ENCODE data around the gene TMEM72. TPM values are rescaled to one million over a fixed set of nuclear protein-coding genes. Genes with fewer than 3 reads are reported as not detected.
"Not testable (repeated sequence)": the region's sequence is repeated elsewhere in the genome, so short reads cannot be mapped to it uniquely, and the experiment has no call there.

The TMEM72 gene
- not detected for total RNA-seq

DNA sequence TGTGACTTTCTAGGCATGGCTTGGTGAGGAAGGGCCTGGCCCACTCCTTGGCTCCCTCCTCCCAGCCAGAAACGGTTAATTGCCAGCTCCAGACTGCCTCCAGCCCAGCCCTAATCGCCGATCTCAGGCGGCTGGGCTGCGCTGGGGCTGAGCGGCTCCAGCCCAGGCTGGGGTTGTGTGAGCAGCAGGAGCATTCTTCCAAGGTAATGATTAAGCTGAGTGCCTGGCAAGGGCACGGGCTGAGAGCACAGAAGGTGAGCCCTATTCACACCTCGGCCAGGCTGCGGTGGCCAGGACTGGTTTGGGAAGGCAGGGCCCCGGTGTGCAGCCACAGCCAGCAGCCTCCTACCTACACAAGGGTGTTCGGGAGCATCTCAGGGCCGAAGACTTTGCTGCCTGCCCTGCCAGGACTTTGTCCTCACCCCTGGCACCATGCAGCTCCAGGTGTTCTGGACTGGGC lies at the start of gene TMEM72:
Gene TMEM72 (plus strand): TSS at position 257 of the 460 bp plus-strand sequence. CDS start 176 bp downstream, at position 433.
- ChIA-PET POLR2A (no interaction called here), CTCF (no interaction called here)
- DNase-seq, result no peak
- Mint-ChIP-seq H3K4me3 (no peak within 1 kb of the TSS), H3K36me3 (ENCODE audit: low read depth) (no peaks in the 10 kb centered on the region), H3K4me1 (peaks cover 16% of the 10 kb centered on the region), H3K9me3 (peaks cover 4% of the 10 kb centered on the region), H3K27ac (no peak within 1 kb of the TSS), H3K27me3 (no peaks in the 10 kb centered on the region)

DNA sequence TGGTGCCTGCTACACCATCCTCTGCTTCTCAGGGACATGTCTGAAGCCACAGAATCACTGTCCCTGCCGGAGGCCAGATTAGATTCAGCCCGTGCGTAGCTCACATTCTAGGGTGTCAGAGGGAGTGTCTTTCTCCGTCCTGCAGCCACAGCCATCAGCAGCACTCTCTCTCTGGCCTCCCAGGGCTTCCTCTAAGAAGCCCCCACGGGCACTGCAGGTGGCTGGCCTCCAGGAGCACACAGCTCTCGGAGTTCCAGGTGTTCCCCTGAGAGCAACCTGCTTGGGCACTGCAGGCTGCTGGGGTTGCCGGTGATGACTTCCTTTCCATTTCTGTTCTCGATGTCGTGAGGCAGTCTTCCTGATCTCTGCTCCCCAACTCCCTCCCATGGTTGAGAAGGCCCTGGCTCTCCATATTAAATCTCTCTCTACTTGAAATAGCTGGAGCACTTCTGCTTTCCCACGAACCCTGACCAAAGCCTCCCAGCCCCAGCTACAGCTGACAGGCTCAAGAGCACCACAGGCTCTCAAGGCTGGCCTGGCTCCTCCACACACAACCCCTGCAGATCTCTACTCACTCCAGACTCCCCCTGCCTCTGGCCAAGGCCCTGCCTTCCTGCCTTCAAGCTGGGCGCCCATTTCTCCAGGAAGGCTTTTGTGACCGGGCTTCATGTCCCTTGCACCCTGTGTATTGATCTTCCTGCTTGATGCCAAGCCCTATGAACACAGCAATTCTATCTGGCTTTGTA lies 49.0 kb upstream of the TMEM72 start:
- POLR2A ChIA-PET, result no interaction called here
- no peaks in the 10 kb centered on the region for H3K9me3 Mint-ChIP-seq
- H3K27me3 Mint-ChIP-seq, result peaks cover 38% of the 10 kb centered on the region
- no peak for DNase-seq
- no peak overlapping the region for H3K27ac Mint-ChIP-seq
- no peaks in the 10 kb centered on the region for H3K36me3 Mint-ChIP-seq (ENCODE audit: low read depth)
- peaks cover 14% of the 10 kb centered on the region for H3K4me1 Mint-ChIP-seq
- CTCF ChIA-PET, result interaction anchor here (1.6 kb wide), 1 partner anchor 19 kb away, joined by 5 read pairs; no protein-coding TSS in a partner anchor
- no peak overlapping the region for H3K4me3 Mint-ChIP-seq

DNA sequence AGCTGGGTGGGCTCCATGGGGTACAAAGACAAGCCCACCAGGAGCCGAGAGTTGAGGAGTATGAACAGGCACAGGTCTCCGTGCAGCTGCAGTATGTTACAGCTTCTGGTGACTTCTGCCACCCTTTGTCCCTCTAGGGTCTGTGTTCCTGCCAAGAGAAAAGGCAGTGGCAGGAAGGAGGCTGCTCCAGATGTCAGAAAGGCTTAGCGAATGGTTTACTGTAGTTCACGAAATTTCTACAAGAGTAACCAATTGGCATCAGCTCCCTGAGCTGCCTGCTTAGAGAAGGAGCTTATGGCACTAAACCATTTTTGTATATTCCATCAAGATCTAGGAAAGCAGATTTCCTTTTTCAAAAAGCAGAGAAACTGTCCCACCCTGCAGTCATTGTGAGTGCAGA lies 48.2 kb upstream of the TMEM72 start:
- Mint-ChIP-seq H3K9me3 (no peaks in the 10 kb centered on the region), H3K36me3 (ENCODE audit: low read depth) (no peaks in the 10 kb centered on the region), H3K4me3 (no peak overlapping the region), H3K4me1 (peaks cover 14% of the 10 kb centered on the region), H3K27me3 (peaks cover 39% of the 10 kb centered on the region), H3K27ac (no peak overlapping the region)
- POLR2A ChIA-PET, result no interaction called here
- DNase-seq, result no peak
- CTCF ChIA-PET, result interaction anchor here (1.6 kb wide), 1 partner anchor 18 kb away, joined by 5 read pairs; no protein-coding TSS in a partner anchor

DNA sequence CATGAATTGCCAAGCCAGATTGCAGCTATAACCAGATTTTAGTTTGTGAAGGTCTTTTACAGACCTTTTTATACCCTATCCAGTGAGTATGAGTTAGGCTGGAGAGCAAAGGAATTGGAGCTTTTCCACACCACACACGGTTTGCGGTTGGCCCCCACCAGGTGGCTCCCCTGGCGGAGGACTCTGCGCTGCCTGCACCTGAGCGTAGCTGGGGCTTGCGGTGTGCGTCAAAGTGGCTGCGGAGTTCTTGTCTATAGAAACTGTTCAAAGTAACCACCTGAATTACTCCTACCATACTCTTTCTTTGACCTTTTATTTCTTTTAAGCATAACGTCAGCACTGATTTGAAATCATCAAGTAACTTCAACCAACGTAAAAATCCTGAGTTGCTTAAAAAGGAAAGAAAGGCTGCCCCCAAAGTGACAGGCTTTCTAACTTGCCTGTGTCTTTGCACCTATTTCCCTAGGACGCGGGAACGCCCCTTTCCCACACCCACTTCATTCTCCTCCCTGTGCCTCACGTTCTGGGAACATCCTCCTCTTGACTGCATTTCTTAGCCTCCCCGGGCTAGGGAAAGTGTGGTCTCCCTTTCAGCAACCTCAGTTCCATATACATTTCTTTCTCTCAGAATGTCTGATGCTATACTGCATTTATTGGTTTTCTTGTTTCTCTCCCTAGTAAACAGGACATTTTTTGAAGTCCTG lies 47.6 kb upstream of the TMEM72 start:
- peaks cover 14% of the 10 kb centered on the region for H3K4me1 Mint-ChIP-seq
- DNase-seq, result no peak
- no peak overlapping the region for H3K4me3 Mint-ChIP-seq

DNA sequence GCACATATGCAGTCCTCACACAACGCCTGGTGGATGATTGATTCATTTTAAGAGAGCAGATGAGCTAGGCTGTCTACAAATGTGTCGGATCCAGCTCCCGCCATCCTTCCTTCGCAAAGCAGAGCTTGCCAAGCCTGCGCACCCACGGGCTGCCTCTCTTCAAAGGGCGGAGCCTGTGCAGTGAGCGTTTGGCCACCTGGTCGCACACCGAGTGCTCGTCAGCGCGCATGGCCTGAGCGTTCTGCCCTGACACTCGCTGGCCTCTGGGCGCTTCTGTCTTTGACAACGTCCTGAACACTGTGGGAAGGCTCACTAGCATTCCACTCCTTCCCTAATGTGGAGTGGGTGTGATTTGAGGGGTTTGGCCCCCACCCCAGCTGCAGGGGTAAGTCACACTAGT lies 47.1 kb upstream of the TMEM72 start:
- Mint-ChIP-seq H3K36me3 (ENCODE audit: low read depth) (no peaks in the 10 kb centered on the region), H3K4me1 (peaks cover 14% of the 10 kb centered on the region), H3K9me3 (no peaks in the 10 kb centered on the region), H3K4me3 (peak overlapping the region; percentile 78), H3K27me3 (peaks cover 42% of the 10 kb centered on the region), H3K27ac (no peak overlapping the region)
- POLR2A ChIA-PET, result no interaction called here
- no peak for DNase-seq
- CTCF ChIA-PET, result interaction anchor here (0.8 to 1.1 kb wide), 2 partner anchors 10 to 69 kb away, joined by 3 to 4 read pairs; no protein-coding TSS in a partner anchor

More for the DNA sequence above, 47.6 kb upstream of the TMEM72 start:
- POLR2A ChIA-PET, result no interaction called here
- CTCF ChIA-PET, result no interaction called here
- Mint-ChIP-seq H3K9me3 (no peaks in the 10 kb centered on the region), H3K27ac (no peak overlapping the region), H3K27me3 (peaks cover 39% of the 10 kb centered on the region), H3K36me3 (ENCODE audit: low read depth) (no peaks in the 10 kb centered on the region)

DNA sequence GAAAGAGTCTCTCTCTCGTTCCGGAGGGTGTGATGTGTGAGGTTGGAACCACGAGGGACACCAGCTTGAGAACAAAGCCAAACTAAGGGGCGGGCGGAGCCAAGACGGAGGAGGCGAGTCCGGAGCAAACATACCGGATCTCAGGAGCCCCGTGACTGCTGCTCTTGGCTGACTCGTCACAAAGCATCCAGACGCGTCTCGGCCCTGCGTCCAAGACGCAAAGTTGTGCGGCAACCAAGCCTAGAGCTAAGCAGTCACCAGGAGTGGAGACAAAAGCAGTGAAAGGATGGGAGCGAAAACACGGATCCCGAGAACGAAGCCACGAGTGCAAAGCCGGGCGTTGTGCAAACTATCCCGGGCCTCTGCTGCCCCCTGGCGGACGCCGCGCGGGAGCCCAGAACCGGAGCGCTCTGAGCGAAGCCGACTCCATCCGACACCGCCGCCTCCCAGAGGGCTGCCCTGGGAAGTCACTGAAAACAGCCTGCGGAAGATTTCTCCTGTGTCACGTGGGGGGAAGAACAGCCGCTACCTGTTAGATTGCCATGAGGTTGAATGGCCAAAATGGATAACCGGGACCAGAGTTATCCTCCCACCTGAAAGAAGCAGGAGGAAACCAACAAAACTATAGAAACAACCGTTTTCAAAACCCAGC lies 46.4 kb upstream of the TMEM72 start:
- no peak overlapping the region for H3K27ac Mint-ChIP-seq
- CTCF ChIA-PET, result interaction anchor here (0.8 to 1.6 kb wide), 3 partner anchors 10 to 69 kb away, joined by 3 to 5 read pairs (median 4); no protein-coding TSS in a partner anchor
- POLR2A ChIA-PET, result no interaction called here
- H3K4me1 Mint-ChIP-seq, result peaks cover 14% of the 10 kb centered on the region
- no peaks in the 10 kb centered on the region for H3K36me3 Mint-ChIP-seq (ENCODE audit: low read depth)
- H3K27me3 Mint-ChIP-seq, result peaks cover 47% of the 10 kb centered on the region
- no peaks in the 10 kb centered on the region for H3K9me3 Mint-ChIP-seq
- DNase-seq, result peak; percentile 81
- H3K4me3 Mint-ChIP-seq, result peak overlapping the region; percentile 78

DNA sequence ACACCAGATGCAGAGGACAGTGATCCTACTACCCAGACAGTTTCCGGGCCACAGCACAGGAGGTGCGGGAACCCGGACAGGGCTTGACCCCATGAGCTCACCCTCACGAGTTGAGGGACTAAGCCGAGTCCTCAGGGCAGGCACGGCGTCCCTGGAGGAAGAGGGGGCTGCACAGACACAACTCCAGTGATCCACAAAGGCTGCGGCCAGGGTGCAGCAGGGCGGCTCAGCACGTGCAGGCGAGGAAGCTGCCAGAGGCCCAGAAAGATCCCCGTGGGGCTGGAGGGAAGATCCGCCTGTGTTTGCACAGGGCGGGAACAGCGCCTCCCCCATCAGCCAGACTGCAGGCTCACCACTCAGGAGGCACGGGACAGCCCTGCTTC lies 45.9 kb upstream of the TMEM72 start:
- DNase-seq, result no peak
- no peak overlapping the region for H3K27ac Mint-ChIP-seq

DNA sequence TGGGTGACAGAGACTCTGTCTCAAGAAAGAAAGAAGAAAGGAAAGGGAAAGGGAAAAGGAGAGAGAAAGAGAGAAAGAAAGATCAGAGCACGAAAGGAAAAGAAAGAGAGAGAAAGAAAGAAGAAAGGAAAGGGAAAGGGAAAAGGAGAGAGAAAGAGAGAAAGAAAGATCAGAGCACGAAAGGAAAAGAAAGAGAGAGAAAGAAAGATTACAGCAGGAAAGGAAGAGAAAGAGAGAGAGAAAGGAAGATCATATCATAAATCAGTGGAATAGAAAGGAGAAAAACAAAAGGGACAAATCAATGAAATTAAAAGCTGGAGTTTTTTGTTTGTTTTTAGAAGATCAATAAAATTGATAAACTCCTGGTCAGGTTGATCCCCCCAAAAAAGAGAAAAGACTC lies 44.8 kb upstream of the TMEM72 start:
- H3K36me3 Mint-ChIP-seq (ENCODE audit: low read depth); H3K27ac Mint-ChIP-seq; H3K9me3 Mint-ChIP-seq; POLR2A ChIA-PET; CTCF ChIA-PET; DNase-seq; H3K4me3 Mint-ChIP-seq: not testable (repeated sequence)
- H3K4me1 Mint-ChIP-seq, result peaks cover 14% of the 10 kb centered on the region
- peaks cover 52% of the 10 kb centered on the region for H3K27me3 Mint-ChIP-seq

More for the DNA sequence above, 45.9 kb upstream of the TMEM72 start:
- H3K36me3 Mint-ChIP-seq (ENCODE audit: low read depth), result no peaks in the 10 kb centered on the region
- peaks cover 14% of the 10 kb centered on the region for H3K4me1 Mint-ChIP-seq
- peaks cover 50% of the 10 kb centered on the region for H3K27me3 Mint-ChIP-seq
- peak overlapping the region; percentile 78 for H3K4me3 Mint-ChIP-seq
- no peaks in the 10 kb centered on the region for H3K9me3 Mint-ChIP-seq
- POLR2A ChIA-PET, result no interaction called here
- CTCF ChIA-PET, result interaction anchor here (1.1 to 1.6 kb wide), 2 partner anchors 11 to 68 kb away, joined by 3 to 5 read pairs; no protein-coding TSS in a partner anchor

DNA sequence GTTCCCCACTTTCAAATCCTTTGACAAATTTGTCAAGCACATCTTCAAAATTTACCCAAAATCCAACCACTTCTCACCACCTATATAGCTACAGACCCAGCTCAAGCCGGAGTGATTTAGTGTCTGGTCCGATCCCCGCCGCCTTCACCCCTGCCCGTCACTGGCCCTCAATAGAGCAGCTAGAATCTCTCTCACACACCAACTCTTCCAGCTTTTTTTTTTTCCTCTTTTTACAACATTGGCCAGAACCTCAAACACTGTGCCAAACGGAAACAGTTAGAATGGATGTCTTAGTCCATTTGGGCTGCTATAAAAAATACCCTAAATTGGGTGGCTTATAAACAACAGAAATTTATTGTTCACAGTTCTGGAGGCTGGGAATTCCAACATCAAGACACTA lies 41.1 kb upstream of the TMEM72 start:
- CTCF ChIA-PET, result no interaction called here
- no peaks in the 10 kb centered on the region for H3K36me3 Mint-ChIP-seq (ENCODE audit: low read depth)
- peaks cover 2% of the 10 kb centered on the region for H3K4me1 Mint-ChIP-seq
- H3K27ac Mint-ChIP-seq, result no peak overlapping the region
- peaks cover 31% of the 10 kb centered on the region for H3K27me3 Mint-ChIP-seq
- POLR2A ChIA-PET, result no interaction called here
- no peak for DNase-seq
- no peak overlapping the region for H3K4me3 Mint-ChIP-seq
- no peaks in the 10 kb centered on the region for H3K9me3 Mint-ChIP-seq

DNA sequence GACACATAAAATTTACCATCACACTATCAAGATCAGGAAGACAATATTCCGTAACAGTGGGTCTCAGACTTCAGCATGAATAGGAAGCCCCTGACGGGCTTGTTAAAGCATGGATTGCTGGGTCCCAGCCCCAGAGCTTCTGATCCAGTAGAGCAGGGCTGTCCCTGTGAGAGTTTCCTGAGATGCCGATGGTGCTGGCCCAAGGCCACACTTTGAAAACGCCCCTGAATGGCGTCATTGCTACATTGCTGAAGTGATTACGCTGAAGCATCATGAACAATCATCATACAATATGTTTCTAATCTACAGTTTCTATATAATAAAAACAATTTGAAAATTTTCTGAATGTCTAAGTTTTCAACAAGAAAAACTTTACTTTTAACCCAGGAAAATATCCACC lies 38.0 kb upstream of the TMEM72 start:
- ChIA-PET CTCF (no interaction called here), POLR2A (no interaction called here)
- Mint-ChIP-seq H3K36me3 (ENCODE audit: low read depth) (no peaks in the 10 kb centered on the region), H3K27ac (no peak overlapping the region), H3K27me3 (peaks cover 13% of the 10 kb centered on the region), H3K4me1 (no peaks in the 10 kb centered on the region), H3K9me3 (no peaks in the 10 kb centered on the region), H3K4me3 (no peak overlapping the region)
- DNase-seq, result no peak

DNA sequence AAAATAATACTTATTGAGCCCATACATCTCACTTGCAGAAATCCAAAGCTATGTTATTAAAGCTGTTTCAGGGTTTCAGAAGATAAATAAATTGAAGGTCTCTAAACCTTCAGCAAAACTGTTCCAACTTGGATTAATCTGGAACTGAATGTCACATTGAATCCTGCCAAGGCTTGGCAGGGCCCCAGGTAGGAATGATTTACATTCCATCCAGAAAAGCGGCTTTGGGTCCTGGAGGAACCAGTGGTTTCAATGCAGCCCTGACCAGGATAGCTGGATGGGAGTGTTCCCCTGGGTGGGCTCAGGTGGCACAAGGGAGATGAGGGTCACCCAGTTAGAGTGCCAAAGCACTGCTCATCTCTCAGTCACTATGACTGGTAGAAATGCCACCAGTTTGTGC lies 37.0 kb upstream of the TMEM72 start:
- ChIA-PET POLR2A (no interaction called here), CTCF (interaction anchor here (1.1 kb wide), 1 partner anchor 10 kb away, joined by 4 read pairs; no protein-coding TSS in a partner anchor)
- Mint-ChIP-seq H3K36me3 (ENCODE audit: low read depth) (no peaks in the 10 kb centered on the region), H3K4me1 (peaks cover 6% of the 10 kb centered on the region), H3K27ac (no peak overlapping the region), H3K4me3 (no peak overlapping the region), H3K27me3 (peaks cover 9% of the 10 kb centered on the region), H3K9me3 (no peaks in the 10 kb centered on the region)
- no peak for DNase-seq

DNA sequence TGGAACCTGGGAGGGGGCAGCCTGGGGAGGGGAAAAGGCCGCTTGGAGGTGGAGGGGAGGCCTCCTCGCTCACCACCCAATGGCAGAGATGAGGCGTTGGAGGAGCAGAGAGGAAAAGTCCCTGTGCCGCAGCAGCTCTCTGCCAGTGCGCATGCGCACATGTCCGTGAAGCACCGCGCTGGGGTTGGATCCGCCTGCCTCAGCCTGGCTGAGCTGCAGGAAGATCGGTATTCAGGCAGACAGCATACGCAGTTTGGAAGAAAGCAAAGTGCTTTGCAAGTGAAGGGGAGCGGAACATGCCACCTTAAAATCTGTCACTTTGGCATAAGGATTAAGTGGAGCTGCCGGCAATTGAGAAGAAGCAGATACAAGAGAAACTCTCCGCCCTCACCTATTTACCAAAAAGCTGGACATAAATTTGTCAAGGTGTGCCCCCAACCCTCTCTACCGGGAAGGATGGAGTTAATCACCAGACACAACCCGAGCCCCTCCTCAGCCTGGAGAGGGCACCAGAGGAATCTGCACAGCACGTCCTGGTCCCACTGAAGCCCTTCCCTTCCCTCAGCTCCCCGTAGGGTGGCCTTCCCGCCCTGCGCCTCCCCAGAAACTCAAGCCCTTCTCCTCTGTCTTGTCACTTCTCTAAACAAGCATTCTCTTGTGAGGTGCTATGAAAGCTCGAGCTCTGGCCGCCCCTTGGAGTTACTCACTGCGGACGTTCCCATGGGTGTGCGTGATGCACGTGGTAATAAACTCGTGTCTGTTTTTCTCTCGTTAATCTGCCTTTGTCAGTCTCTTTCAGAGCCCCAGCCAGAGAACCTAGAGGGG lies 32.2 kb upstream of the TMEM72 start:
- peak; percentile 78 for DNase-seq
- H3K4me1 Mint-ChIP-seq, result peaks cover 11% of the 10 kb centered on the region
- no peaks in the 10 kb centered on the region for H3K36me3 Mint-ChIP-seq (ENCODE audit: low read depth)
- H3K27ac Mint-ChIP-seq, result peak overlapping the region; percentile 37
- ChIA-PET POLR2A (no interaction called here), CTCF (interaction anchor here (0.9 kb wide), 1 partner anchor 25 kb away, joined by 3 read pairs; no protein-coding TSS in a partner anchor)
- H3K4me3 Mint-ChIP-seq, result peak overlapping the region; percentile 61
- H3K27me3 Mint-ChIP-seq, result no peaks in the 10 kb centered on the region
- H3K9me3 Mint-ChIP-seq, result no peaks in the 10 kb centered on the region

All from activated CD4-positive, alpha-beta T cell treated with anti-CD3 and anti-CD28 coated beads, Interleukin-2, amount 10 ng/mL, durations not matched to agents 7 days and 5 days (primary cell).